ENCODE data around the gene TDRD15.
"Not testable (repeated sequence)": the region's sequence is repeated elsewhere in the genome, so short reads cannot be mapped to it uniquely, and the experiment has no call there.

TDRD15 gene

GRCh38 chr2:21135585-21135984 lies 11.8 kb downstream of the TDRD15 start:
- no peaks in the 10 kb centered on the region for H3K36me3 ChIP-seq
- H3K4me1 ChIP-seq: no peaks in the 10 kb centered on the region
- no peak for TF ChIP-seq Cebpa-rat (IDR thresholded peaks at IDR 0.05)
- H3K4me3 ChIP-seq: no peak overlapping the region
- H3K27me3 ChIP-seq: no peaks in the 10 kb centered on the region
- no peaks in the 10 kb centered on the region for H3K9me3 ChIP-seq
- no peak overlapping the region for H3K27ac ChIP-seq
- H4K20me1 ChIP-seq: no peaks in the 10 kb centered on the region
- no peak overlapping the region for H3K4me2 ChIP-seq
- no peak overlapping the region for H3K9ac ChIP-seq

DNA sequence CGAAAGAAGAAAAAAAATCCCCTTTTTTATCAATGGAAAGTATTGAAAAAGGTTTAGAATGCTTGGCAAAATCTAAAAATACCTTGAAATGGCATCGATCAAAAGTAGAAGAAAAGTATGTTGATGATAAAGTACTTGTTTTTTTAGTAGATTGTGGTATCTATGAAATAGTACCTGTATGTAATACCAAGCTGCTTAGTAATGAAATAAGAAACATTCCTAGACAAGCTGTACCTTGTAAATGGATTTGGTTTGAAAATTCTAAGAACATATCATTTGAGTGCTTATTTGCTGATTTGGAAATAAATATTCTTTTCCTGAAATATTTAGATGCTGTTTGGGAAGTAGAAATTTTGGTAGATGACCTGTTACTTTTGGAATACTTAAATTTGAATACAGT lies 18.4 kb downstream of the TDRD15 start:
- Histone ChIP-seq H3K4me2 (no peak overlapping the region), H3K9me3 (no peaks in the 10 kb centered on the region), H3K4me1 (no peaks in the 10 kb centered on the region), H3K27me3 (no peaks in the 10 kb centered on the region), H3K36me3 (no peaks in the 10 kb centered on the region), H3K9ac (no peak overlapping the region), H3K27ac (no peak overlapping the region), H4K20me1 (no peaks in the 10 kb centered on the region), H3K4me3 (no peak overlapping the region)
- no peak for TF ChIP-seq Cebpa-rat (IDR thresholded peaks at IDR 0.05)

- H4K20me1 ChIP-seq: no peaks in the 10 kb centered on the region
- no peak for TF ChIP-seq Cebpa-rat (IDR thresholded peaks at IDR 0.05)
- H3K36me3 ChIP-seq: no peaks in the 10 kb centered on the region
- no peaks in the 10 kb centered on the region for H3K9me3 ChIP-seq
- H3K4me2 ChIP-seq: no peak overlapping the region
- no peak overlapping the region for H3K9ac ChIP-seq
- H3K27ac ChIP-seq: no peak overlapping the region
- no peaks in the 10 kb centered on the region for H3K4me1 ChIP-seq
- no peak overlapping the region for H3K4me3 ChIP-seq
- H3K27me3 ChIP-seq: no peaks in the 10 kb centered on the region
Observed at GRCh38 chr2:21146638-21147037, 22.9 kb downstream of the TDRD15 start.

- no peaks in the 10 kb centered on the region for H4K20me1 ChIP-seq
Observed at GRCh38 chr2:21148718-21149117, 24.9 kb downstream of the TDRD15 start.

GRCh38 chr2:21151234-21151633 lies 27.5 kb downstream of the TDRD15 start:
- not testable (repeated sequence) for H3K27me3 ChIP-seq, H3K4me1 ChIP-seq

More at GRCh38 chr2:21148718-21149117, 24.9 kb downstream of the TDRD15 start:
- no peak for TF ChIP-seq Cebpa-rat (IDR thresholded peaks at IDR 0.05)
- Histone ChIP-seq H3K4me2 (no peak overlapping the region), H3K27ac (no peak overlapping the region), H3K4me3 (no peak overlapping the region), H3K4me1 (no peaks in the 10 kb centered on the region), H3K27me3 (no peaks in the 10 kb centered on the region), H3K9me3 (no peaks in the 10 kb centered on the region), H3K9ac (no peak overlapping the region), H3K36me3 (no peaks in the 10 kb centered on the region)

GRCh38 chr2:21155365-21156136 lies 31.8 kb downstream of the TDRD15 start:
- Histone ChIP-seq H3K4me3 (no peak overlapping the region), H4K20me1 (no peaks in the 10 kb centered on the region), H3K27me3 (no peaks in the 10 kb centered on the region), H3K27ac (no peak overlapping the region), H3K36me3 (no peaks in the 10 kb centered on the region), H3K4me2 (no peak overlapping the region), H3K4me1 (no peaks in the 10 kb centered on the region), H3K9me3 (no peaks in the 10 kb centered on the region), H3K9ac (no peak overlapping the region)
- TF ChIP-seq Cebpa-rat (IDR thresholded peaks at IDR 0.05): no peak

More at GRCh38 chr2:21151234-21151633, 27.5 kb downstream of the TDRD15 start:
- H3K27ac ChIP-seq, H3K36me3 ChIP-seq, H3K4me3 ChIP-seq, H3K9ac ChIP-seq, H3K4me2 ChIP-seq, H3K9me3 ChIP-seq, H4K20me1 ChIP-seq: not testable (repeated sequence)

DNA sequence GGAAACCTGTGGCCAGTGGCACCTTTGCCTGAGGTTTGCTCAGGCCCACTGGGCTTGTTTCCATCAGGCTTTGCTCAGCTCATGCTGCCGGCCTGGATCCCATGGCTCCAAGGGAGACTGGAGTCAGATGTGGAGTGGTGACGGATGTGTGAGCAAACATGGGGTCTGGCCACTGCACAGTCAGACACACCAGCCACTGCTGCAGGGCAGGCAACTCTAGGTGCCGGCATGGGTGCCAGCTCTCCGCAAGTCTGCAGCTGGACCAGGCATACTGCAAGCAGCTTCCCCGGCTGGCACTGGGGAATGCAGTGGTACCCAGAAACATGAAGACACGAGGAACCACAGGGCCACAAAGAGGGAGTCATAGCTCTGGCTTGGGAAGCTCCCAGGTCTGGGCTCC lies 37.4 kb downstream of the TDRD15 start:
- Histone ChIP-seq H3K4me1 (no peaks in the 10 kb centered on the region), H3K27ac (no peak overlapping the region), H3K4me2 (no peak overlapping the region), H3K27me3 (no peaks in the 10 kb centered on the region), H3K9me3 (peaks cover 16% of the 10 kb centered on the region; the same call in 1 of the 2 replicates), H3K36me3 (no peaks in the 10 kb centered on the region), H3K9ac (no peak overlapping the region), H3K4me3 (no peak overlapping the region), H4K20me1 (no peaks in the 10 kb centered on the region)
- no peak for TF ChIP-seq Cebpa-rat (IDR thresholded peaks at IDR 0.05)

GRCh38 chr2:21161832-21162614 lies 38.3 kb downstream of the TDRD15 start:
- Histone ChIP-seq H3K36me3 (no peaks in the 10 kb centered on the region), H3K9me3 (peaks cover 16% of the 10 kb centered on the region; the same call in 1 of the 2 replicates), H3K9ac (no peak overlapping the region), H4K20me1 (no peaks in the 10 kb centered on the region), H3K27ac (no peak overlapping the region), H3K27me3 (no peaks in the 10 kb centered on the region), H3K4me3 (no peak overlapping the region), H3K4me1 (no peaks in the 10 kb centered on the region), H3K4me2 (no peak overlapping the region)
- TF ChIP-seq Cebpa-rat (IDR thresholded peaks at IDR 0.05): no peak

DNA sequence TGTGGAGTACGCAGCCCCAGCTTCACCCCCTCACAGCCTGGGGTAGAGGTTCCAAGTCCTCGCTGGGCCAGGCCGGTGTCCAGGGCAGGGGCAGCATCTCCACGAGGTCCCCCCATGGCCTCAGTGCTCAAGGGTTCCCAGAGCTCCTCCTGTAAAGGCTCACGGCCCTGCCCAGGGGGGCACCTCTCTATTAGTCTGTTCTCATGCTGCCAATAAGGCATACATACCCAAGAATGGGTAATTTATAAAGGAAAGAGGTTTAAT lies 38.8 kb downstream of the TDRD15 start:
- no peak overlapping the region for H3K4me3 ChIP-seq
- peaks cover 16% of the 10 kb centered on the region; the same call in 1 of the 2 replicates for H3K9me3 ChIP-seq
- no peaks in the 10 kb centered on the region for H3K36me3 ChIP-seq
- H3K9ac ChIP-seq: no peak overlapping the region
- no peaks in the 10 kb centered on the region for H3K4me1 ChIP-seq
- H3K4me2 ChIP-seq: no peak overlapping the region
- H3K27ac ChIP-seq: no peak overlapping the region
- no peaks in the 10 kb centered on the region for H3K27me3 ChIP-seq
- no peaks in the 10 kb centered on the region for H4K20me1 ChIP-seq
- TF ChIP-seq Cebpa-rat (IDR thresholded peaks at IDR 0.05): no peak

GRCh38 chr2:21163213-21163612 lies 39.4 kb downstream of the TDRD15 start:
- Histone ChIP-seq H3K27ac (no peak overlapping the region), H3K9ac (no peak overlapping the region), H3K4me1 (no peaks in the 10 kb centered on the region), H3K4me3 (no peak overlapping the region), H4K20me1 (no peaks in the 10 kb centered on the region), H3K9me3 (peaks cover 16% of the 10 kb centered on the region; the same call in 1 of the 2 replicates), H3K36me3 (no peaks in the 10 kb centered on the region), H3K4me2 (no peak overlapping the region), H3K27me3 (no peaks in the 10 kb centered on the region)
- TF ChIP-seq Cebpa-rat (IDR thresholded peaks at IDR 0.05): no peak
